ENCODE results near the gene TCF7L2.

DNA sequence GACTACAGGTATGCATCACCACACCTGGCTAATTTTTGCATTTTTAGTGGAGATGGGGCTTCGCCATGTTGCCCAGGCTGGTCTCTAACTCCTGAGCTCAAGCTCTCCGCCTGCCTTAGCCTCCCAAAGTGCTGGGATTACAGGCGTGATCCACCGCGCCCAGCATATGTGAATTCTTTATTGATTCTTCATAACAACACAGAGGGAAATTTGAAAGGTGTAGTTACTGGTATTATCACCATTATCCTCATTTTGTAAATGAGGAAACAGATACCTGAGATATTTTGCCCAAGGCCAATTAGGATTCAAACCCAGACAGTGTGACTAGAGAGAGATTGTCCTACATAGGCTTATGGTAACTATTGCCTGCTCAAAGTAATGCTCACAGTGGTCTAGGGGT, 22.6 kb downstream of the TCF7L2 start:
- no peak for TF ChIP-seq IRF2 (CRISPR knock-in tag; IDR thresholded peaks at IDR 0.05)
- TF ChIP-seq MAFF (IDR thresholded peaks at IDR 0.05; ENCODE audit: low read length): no peak
- no peak for TF ChIP-seq ZBED1 (IDR thresholded peaks at IDR 0.05)
- TF ChIP-seq GABPA (tag; conservative IDR thresholded peaks at IDR 0.05; ENCODE audit: low read depth): no peak
- TF ChIP-seq, protein P1, sequence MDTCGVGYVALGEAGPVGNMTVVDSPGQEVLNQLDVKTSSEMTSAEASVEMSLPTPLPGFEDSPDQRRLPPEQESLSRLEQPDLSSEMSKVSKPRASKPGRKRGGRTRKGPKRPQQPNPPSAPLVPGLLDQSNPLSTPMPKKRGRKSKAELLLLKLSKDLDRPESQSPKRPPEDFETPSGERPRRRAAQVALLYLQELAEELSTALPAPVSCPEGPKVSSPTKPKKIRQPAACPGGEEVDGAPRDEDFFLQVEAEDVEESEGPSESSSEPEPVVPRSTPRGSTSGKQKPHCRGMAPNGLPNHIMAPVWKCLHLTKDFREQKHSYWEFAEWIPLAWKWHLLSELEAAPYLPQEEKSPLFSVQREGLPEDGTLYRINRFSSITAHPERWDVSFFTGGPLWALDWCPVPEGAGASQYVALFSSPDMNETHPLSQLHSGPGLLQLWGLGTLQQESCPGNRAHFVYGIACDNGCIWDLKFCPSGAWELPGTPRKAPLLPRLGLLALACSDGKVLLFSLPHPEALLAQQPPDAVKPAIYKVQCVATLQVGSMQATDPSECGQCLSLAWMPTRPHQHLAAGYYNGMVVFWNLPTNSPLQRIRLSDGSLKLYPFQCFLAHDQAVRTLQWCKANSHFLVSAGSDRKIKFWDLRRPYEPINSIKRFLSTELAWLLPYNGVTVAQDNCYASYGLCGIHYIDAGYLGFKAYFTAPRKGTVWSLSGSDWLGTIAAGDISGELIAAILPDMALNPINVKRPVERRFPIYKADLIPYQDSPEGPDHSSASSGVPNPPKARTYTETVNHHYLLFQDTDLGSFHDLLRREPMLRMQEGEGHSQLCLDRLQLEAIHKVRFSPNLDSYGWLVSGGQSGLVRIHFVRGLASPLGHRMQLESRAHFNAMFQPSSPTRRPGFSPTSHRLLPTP (IDR thresholded peaks at IDR 0.05; ENCODE audit: borderline replicate concordance, extremely low read depth, insufficient read length): no peak
- TF ChIP-seq, protein P2, sequence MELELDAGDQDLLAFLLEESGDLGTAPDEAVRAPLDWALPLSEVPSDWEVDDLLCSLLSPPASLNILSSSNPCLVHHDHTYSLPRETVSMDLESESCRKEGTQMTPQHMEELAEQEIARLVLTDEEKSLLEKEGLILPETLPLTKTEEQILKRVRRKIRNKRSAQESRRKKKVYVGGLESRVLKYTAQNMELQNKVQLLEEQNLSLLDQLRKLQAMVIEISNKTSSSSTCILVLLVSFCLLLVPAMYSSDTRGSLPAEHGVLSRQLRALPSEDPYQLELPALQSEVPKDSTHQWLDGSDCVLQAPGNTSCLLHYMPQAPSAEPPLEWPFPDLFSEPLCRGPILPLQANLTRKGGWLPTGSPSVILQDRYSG (tag; conservative IDR thresholded peaks at IDR 0.05; ENCODE audit: low read depth): no peak
- TF ChIP-seq NRF1 (conservative IDR thresholded peaks at IDR 0.05 in 1 of 2, IDR thresholded peaks at IDR 0.05 in 1 of 2): no peak
- TF ChIP-seq KLF13 (tag; IDR thresholded peaks at IDR 0.05; ENCODE audit: borderline replicate concordance, low read depth): no peak
- TF ChIP-seq ELF1 (tag; IDR thresholded peaks at IDR 0.05): no peak
- no peak for TF ChIP-seq EZH2 (IDR thresholded peaks at IDR 0.05; ENCODE audit: borderline replicate concordance, low read depth, low read length)
- TF ChIP-seq FOXA3 (CRISPR knock-in tag; conservative IDR thresholded peaks at IDR 0.05 in 1 of 2, IDR thresholded peaks at IDR 0.05 in 1 of 2): no peak
- TF ChIP-seq CREBBP (IDR thresholded peaks at IDR 0.05; ENCODE audit: low read depth, low read length): no peak
- TF ChIP-seq, protein P3, sequence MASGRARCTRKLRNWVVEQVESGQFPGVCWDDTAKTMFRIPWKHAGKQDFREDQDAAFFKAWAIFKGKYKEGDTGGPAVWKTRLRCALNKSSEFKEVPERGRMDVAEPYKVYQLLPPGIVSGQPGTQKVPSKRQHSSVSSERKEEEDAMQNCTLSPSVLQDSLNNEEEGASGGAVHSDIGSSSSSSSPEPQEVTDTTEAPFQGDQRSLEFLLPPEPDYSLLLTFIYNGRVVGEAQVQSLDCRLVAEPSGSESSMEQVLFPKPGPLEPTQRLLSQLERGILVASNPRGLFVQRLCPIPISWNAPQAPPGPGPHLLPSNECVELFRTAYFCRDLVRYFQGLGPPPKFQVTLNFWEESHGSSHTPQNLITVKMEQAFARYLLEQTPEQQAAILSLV (tag; IDR thresholded peaks at IDR 0.05): no peak
